Measurements from ENCODE around the gene PMM2.

PMM2 gene

DNA sequence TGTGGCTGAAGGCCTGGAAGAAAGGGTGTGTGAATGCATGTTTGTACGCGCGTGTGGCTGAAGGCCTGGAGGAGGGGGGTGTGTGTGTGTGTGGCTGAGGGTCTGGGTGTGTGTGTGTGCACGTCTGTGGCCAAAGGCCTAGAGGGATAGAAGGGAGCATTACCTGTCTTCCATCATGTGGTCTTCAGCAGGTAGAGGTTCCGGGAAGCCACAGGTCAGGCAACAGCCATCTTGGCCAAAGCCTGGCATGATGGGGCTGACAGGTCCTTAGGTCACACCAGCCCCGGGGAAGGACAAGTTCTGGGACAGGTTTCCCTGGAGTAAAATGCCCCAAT lies 89.8 kb downstream of the PMM2 start:
- TF ChIP-seq, protein P1, sequence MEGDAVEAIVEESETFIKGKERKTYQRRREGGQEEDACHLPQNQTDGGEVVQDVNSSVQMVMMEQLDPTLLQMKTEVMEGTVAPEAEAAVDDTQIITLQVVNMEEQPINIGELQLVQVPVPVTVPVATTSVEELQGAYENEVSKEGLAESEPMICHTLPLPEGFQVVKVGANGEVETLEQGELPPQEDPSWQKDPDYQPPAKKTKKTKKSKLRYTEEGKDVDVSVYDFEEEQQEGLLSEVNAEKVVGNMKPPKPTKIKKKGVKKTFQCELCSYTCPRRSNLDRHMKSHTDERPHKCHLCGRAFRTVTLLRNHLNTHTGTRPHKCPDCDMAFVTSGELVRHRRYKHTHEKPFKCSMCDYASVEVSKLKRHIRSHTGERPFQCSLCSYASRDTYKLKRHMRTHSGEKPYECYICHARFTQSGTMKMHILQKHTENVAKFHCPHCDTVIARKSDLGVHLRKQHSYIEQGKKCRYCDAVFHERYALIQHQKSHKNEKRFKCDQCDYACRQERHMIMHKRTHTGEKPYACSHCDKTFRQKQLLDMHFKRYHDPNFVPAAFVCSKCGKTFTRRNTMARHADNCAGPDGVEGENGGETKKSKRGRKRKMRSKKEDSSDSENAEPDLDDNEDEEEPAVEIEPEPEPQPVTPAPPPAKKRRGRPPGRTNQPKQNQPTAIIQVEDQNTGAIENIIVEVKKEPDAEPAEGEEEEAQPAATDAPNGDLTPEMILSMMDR (IDR thresholded peaks at IDR 0.05; ENCODE audit: low read depth, low read length) = no peak
- DNase-seq (ENCODE audit: extremely low read depth, low read depth) = no peak

DNA sequence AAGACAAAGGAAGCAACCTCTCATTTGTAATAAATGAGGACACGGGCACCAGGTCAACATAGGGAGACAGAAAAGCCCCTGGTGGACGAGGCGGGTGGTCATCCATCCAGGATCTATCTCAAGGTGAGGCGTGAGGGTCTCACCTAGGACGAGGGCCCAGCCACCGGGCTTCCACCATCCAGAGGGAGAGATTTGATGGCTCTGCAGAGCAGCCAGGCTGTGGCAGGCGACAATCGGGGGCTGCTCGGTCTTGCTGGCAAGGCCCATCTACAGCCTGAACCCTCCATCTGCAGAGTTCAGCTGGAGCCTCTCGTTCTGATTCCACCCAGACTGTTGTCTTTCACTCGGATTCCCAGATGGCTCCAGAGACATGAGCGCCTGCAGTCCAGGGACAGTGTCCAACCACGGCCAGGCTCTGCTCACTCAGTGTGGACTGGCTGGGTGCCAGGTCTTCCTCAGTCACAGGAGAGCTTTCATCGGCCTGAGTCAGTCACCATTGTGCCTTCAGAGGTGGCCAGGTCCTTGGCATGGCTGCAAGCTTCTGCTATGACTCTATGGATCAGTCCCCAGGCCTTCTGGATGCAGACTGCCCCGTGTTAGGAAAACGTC lies 90.4 kb downstream of the PMM2 start:
- DNase-seq (ENCODE audit: extremely low read depth, low read depth) = no peak
- TF ChIP-seq, protein P1 (IDR thresholded peaks at IDR 0.05; ENCODE audit: low read depth, low read length) = no peak

DNA sequence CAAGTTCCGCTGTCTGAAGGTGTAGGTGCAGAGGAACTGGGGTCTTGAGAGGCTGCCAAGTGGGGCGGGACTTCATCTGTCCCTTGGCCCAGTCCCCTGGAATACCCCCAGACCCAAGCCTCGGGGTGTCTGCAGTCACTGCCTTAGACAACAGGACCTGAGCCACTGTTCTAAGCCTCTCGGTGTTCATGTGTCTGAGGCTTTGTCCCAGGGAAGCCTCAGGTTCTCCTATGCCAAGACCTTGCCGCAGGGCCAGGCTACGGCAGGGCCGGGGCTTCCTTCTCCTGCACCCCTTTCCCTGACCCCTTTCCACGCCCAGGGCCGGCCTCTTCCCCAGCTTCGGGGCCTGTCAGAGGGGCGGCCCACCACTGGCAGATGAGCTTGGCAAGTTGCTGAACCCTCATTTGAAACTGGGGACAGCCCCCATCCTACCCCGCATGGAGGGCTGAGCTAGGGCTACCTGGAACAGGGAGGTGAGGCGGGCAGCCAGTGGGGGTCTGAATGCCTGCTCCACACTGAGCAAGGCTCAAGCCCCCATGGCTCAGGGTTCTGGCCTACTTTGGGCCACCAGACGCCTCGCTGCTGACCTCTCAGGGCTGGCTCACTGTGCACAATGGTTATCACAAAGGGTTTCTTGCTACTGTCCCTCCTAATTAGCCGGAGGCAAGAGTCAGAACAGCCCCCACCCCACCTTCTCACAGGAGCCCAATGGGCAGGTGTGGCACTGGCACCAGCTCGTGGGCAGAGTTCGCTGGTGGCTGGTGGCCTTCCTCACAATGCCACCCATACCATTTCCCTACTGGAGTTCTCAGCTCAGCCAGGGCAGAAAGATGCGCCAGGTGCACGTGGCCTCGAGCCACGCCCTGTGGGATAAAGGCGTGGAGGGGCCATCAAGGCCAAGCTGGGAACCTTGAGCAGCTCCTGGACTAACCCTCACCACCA lies 91.6 kb downstream of the PMM2 start:
- no peak for DNase-seq (ENCODE audit: extremely low read depth, low read depth)
- TF ChIP-seq, protein P1 (IDR thresholded peaks at IDR 0.05; ENCODE audit: low read depth, low read length) = no peak

DNA sequence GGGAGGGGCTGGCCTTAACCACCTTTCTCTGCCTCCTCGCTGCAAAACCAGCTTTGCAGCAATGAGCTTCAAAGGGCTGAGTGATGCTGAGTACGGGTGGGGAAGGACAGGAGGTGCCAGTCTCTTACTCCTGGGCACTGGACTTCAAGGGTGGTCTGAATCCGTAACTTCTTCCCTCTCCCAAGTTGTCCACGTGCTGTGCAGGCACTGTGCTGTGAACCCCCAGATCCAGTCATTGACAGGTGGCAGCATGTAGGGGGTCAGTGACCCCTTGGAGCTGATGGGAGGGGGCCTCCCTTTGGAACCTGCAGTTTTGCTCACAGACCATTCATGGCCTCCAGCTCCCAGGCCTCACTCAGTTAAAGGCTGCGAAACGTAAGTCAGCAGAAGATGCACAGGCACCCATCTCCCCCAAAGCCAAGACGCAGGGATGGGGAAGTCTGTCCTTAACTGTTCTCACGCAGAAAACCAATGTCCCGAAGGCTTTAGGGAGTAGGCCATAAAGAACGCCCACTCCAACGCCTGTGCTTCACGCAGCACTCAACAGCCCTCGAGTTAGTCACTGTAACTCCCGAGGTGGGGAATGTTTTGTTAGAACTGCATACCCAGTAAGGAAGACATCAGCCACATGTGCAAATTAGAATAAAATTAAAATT lies 92.4 kb downstream of the PMM2 start:
- TF ChIP-seq, protein P1 (IDR thresholded peaks at IDR 0.05; ENCODE audit: low read depth, low read length) = no peak
- DNase-seq (ENCODE audit: extremely low read depth, low read depth) = no peak

DNA sequence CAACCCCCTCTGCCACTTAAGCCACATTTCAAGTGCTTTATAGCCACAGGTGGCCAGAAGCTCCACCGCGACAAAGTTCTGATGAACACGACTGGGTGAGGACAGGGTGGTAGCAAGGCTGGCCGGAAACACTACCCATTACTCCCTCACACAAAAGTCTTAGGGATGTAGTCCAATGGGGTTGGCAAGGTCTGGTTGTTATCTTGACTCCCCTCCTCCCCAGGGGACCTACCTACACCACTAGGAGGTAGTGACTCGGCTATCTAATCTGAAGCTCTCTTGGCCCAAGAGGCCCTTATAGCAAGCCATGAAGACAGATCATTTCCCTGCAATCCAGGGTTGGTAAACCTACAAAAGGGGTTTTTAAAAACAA lies 92.9 kb downstream of the PMM2 start:
- TF ChIP-seq, protein P1 (IDR thresholded peaks at IDR 0.05; ENCODE audit: low read depth, low read length) = no peak
- DNase-seq (ENCODE audit: extremely low read depth, low read depth) = no peak

DNA sequence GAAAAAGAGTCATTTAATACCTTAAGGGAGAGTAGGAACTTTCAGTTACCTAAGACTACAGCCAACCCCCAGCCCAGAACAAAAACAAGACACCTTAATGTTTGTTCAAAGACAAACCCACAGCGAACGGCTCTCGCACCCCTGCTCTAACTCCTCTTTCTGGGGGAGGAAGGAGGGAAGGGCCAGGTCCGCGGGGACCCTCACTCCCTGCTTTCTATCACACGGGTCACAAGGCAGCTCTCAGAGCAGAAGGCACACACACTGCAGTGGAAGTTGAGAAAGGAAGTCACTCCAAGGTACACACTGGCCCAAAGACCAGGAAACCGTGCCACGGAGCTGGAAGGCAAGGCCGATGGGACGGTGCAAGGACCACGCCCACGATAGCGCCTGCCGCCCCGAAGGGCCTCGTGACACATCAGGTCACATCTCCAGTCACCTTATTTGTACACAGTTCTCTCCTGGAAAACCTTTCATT lies 94.5 kb downstream of the PMM2 start:
- TF ChIP-seq, protein P1 (IDR thresholded peaks at IDR 0.05; ENCODE audit: low read depth, low read length) = no peak
- no peak for DNase-seq (ENCODE audit: extremely low read depth, low read depth)

DNA sequence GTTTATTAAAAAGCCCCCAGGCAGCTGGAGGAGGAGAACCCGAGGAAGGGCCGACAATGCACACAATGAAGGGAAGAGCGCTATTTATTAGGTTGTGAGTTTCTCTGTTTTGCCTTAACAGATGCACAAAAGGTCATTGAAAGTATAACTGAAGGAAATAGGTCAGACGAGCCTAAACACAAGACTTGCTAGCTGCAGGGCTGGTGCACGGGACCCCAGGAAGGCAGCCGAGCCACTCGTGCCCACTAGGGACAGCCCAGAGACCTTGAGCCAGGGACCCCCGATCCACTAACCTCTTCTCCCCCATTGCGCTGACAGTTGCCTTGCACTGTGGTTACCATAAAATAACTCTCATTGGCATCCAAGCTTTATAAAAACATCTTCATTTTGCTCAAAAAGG lies 95.8 kb downstream of the PMM2 start:
- DNase-seq (ENCODE audit: extremely low read depth, low read depth) = no peak
- TF ChIP-seq, protein P1 (IDR thresholded peaks at IDR 0.05; ENCODE audit: low read depth, low read length) = no peak
